T-helper 2 cell (primary cell): ENCODE measurements around the gene SAMD10.

Experiments
- DNase-seq, 5 experiments: peaks; one replicate each; pipeline versions ENCODE4 v3.0.0 to v3.0.0-alpha.2; 2012 to 2022

Gene SAMD10

DNA sequence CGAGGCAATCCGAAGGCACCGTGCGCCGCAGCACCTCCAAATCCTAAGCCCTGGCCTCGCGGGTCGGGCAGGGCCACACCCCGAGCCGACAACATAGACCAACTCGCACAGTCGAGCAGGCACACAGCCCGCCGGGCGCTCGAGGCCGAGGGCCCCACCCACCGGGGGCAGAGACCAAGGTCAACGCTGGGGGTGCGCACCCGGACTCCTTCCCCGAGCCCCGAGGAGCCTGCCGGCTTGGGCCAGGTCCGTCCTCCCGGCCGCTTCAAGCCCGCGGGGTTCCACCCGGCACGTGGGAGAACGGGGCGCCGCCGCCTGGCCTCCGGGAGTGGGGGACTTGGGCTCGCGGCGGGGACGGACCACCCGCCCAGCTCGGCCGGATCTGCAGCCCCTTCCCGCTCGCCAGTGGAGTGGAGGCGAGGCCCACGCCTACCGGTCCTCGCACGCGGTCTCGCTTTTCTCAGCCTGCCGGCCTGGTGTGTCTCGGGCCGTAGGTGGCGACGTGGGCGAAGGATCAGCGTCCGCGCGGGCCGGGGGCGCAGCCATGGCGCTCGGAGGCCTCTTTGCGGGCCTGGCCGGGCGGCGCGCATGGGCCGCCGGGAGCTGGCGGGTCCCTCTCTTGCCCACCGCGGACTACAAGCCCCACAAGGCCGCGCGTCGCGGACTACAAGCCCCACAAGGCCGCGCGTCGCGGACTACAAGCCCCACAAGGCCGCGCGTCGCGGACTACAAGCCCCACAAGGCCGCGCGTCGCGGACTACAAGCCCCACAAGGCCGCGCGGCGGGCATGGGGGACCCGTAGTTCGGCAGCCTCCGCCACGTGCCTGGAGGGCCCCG, 23.4 kb downstream of the SAMD10 start, which contains the start of gene UCKL1:
UCKL1 (minus strand) TSS at position 590 of the 837 bp plus-strand sequence; CDS start at position 546, 44 bp downstream.
- peak; percentile 80 to 93 (median 88) for DNase-seq

DNA sequence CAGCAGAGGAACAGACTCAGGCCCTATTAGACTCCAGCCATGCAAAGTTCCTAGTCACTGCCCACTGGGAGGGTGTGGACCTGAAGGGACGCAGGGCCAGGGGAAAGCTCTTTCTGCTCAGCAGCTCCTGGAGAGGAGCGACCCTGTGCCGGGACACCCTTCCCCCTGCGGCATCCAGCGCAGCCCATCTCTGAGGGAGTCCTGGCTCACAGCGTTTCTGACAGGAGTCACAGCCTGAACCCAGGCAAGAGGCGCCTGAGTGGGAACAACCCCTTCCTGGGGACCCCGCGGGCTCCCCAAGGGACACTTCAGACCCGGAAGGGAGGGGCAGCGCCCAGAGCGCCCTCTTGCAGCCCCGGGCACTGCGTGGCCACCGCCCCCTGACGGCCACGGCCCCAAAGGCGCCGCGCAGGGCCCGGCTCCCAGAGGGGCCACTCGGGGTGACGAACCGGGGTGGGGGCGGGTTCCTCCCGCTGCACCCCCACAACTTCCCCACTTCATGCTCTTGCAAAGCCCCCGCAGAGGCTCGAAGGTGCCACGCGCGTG, 24.1 kb downstream of the SAMD10 start:
- DNase-seq, result peak in 3 of 5 experiments; percentile 10 to 54 (median 27)

DNA sequence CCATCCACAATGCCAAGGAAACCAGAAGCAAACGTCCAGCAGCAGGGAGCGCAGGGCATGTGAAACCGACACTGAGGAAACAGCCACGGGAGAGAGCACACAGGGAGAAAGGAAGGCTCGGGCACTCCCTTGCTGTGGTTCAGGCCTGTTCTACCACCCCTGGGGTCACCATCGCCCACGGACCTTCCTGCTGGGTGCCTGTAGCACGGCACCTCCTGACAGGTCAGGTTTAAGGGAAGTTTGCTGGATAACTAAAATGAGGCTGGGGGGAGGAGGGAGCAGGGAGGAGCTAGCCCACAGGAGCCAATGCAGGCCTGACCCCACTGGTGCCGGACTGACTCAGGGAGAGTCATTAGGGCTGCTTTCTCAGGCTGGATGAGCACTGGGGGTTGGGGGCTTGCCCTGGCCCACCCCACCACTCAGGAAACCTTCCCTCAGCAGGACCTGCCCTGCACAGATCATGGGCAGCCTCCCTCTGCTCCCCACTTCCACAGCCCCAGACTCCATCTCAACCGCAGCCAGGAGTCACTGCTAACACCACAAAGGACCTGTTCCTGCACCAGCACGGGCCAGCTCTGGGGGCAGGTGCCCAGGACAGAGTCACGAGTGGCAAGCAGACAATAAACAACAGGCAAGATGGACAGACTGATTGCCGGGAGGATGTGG, 25.5 kb downstream of the SAMD10 start:
- no peak for DNase-seq

DNA sequence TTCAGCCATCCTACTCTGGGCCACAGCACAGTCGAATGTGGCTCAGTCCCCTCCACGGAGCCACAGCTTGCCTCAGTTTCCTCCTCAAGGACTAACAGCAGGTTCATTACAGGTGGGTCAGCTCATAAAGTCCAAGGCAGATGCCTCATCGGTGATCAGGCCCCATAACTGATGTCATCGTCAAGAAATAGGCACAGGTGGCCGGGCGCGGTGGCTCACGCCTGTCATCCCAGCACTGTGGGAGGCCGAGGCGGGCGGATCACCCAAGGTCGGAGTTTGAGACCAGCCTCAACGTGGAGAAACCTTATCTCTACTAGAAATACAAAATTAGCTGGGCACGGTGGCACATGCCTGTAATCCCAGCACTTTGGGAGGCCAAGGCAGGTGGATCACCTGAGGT, 26.7 kb downstream of the SAMD10 start:
- no peak for DNase-seq

DNA sequence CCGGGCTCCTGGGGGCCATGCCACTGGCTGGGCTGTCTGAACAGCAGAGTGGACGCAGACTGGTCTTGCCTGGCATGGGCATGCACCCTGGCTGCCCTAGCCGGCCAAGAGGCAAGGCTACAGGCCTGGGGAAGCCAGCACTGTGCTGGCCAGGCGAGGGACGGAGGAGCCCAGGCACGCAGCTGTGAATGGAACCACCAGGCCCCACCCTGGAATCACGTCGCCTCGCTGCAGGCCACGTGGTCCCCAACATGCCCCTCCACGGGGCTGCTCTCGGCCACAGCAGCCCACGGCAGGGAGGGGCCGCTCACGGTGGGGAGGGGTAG, 27.3 kb downstream of the SAMD10 start:
- DNase-seq, result no peak

DNA sequence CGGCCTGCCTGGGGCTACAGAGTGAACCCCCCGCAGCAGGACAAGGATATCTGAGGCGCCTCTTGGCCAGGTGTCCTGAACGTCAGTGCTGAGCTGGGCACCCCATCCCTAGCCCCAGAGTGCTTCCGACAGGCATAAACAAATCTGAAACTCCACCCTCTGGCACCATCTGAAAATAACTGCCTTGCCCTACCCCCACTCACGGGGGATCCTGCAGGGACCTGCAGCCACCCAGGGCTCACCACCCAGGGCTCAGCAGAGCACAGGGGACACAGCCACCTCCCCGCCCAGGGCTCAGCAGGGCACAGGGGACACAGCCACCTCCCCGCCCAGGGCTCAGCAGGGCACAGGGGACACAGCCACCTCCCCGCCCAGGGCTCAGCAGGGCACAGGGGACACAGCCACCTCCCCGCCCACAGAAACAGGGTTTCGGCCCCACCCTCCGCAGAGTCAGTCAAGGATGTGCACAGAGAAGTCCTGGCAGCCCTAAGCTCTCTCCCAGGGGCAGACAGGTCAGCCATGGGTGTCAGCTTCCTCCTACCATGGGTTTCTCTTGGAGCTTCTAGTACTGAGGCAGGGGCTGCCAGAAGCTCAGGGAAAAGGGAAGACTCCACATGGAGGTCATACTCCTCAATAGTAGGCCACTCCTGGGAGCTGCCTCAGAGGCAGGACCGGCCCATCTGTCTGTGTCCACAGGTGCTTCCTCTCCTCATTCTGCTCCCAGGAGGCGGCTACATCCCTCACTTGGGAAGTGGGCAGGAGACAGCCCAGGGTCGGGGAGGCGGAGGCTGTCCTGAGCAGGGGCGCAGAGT, 27.8 kb downstream of the SAMD10 start:
- DNase-seq, result no peak

DNA sequence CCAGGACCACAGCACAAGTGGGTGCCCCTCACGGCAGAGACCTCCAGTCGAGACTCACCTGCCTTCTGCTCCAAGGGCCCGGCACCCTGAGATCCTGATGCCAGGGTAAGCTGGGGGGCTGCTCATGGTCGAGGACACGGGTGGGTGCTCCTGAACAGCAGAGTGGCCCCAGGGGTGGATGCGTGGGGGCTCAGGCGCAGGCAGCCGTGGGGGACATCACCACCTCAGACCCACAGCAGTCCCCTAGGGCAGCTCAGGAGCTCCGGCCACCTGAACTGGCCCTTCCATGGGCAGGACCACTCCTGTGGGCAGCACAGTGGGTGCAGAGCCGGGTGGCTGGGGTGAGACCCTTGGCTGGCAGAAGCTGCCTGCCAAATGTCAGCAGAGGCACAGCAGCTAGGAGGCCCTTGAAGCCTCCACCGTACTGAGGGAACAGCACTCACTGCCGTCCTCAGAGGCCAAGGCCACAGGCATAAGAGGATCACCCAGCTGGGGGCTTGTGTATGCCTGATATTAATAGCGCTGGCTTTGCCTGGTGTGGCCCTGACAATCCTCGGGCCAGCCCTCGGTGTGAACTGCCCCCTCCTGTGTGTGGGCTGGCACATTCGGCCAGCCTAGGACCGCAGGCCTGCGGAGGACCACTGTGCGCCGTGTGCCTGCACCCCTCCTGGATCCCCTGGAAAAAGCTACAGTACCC, 28.6 kb downstream of the SAMD10 start:
- DNase-seq, result no peak

DNA sequence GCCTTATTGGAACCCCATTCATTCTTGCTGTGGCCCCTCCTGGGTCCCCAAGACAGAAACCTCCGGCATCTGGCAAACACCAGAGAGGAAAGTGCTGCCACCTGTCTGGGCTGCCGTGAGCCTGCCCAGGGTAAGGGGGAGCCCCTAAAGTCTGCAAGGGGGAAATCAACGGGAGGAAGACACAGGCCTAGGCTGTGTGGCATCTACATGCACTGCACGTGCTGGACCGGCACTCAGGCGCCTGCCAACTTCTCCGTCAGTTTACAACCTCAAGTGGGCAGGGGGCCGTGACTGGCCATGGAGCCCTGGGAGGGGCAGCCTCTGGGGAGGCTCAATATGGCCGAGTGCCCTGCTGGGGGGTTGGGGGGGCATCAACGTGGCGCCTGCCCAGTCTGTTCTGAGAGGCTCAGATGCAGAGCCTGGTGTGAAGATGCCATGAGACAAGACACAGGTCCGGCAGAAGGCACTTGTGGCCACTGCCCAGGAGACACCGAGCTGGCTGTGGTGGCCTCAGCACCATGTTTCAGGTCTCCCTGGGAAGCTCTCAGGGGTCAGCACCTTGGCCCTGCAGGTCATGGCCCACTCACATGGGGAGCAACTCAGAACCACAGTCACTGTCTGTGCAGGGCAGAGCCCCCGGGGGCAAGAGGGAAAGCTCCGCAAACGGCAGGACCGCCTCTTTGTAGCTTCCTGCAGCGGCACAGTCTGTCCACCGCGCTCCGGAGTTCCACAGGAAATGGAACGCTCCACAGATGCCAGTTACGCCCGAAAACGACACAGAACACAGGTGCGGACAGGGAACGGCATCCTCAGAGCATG, 31.6 kb downstream of the SAMD10 start:
- DNase-seq, result no peak

DNA sequence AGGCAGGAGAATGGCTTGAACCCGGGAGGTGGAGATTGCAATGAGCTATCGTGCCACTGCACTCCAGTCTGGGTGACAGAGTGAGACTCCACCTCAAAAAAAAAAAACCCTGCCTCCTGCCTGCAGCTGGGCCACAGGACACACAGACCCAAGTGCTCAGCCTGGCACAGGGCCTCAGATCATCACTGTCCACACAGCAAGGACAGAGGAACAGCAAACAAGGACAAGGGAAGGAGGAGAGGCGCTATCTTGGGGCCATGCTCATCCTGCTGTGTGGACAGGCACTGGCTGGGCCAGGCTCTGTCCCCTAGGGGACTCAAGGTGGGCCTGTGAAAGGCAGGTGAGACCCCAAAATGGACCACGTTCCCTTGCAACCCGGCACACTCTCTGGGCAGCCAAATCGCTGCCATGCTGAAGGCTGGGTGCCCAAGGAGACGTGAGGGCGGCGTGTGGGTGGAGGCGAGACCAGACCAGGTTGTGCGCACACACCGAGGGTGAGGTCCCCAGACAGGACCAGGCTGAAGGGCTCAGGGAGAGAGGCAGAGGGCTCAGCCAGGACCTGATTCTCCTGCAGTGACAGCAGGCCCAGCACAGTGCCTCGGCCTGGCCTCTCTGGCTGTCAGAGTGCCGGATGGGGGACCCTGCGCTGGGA, 32.3 kb downstream of the SAMD10 start:
- no peak for DNase-seq

DNA sequence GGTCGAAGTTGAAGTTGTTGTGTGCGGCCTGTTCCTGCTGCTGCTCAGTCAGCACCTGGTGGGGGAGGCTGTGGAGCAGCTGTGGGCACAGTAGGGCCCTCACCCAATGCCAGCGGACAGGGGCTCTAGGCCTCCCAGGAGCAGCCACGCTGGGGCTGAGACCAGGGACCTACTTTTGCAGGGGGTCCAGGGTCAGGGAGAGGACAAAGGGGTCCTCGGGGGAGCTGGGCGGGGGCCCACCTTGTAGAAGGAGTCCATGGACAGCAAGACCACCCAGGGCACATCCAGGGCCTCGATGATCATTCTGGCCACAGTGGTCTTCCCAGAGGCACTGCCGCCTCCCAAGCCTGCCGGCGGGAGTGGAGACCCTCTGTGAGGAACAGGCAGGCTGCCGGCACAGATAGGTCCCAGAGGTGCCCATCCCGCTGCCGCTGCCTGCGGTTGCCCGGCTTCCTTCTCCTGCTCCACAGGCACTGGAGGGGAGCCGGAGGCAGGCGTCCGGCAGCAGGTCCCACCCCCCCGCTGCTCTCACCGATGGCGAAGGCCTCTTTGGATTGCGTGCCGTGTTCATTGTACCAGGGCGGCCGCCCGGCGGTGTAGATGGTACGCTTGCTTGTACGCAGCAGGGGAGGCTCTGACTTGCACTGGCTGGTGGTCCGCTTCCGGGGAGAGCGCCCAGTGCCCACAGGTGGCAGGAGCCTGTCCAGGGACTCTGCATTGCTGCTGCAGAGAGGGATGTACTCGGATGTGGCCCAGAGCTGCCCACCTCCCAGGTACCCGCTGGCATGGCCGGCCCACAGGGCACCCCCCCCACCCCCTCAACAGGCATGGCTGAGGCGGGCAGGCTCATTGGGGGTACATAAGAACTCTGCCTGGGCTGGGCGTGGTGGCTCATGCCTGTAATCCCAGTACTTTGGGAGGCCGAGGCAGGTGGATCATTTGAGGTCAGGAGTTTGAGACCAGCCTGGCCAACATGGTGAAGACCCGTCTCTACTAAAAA, 33.2 kb downstream of the SAMD10 start:
- no peak for DNase-seq

DNA sequence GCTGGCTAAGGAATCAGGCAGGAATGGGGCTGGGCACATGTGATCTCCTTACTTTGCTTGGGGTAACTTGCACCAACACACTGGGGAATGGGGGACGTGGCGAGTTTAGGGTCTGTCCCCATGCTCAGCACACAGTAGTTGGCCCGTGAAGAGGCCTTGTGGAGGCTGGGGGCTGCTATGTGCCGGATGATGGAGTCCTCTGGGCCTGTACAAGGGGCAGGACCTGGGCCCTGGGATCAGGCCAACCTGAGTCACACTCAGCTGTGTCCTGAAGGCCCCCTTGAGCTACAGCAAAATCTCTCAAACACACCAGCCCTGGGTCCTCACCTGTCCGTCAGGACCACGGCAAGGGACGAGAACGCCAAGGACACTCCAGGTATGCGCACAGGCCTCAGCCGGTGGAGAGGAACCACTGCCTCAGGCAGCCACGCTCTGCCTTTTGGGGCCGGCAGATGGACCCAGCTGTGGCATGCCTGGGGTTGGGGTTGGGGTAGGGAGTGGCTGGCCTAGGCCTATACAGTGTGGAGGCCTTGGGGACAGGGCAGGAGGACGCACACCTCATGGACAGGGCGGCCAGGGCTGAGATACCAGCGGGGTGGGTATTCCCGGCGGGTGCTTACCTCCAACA, 34.3 kb downstream of the SAMD10 start:
- no peak for DNase-seq

DNA sequence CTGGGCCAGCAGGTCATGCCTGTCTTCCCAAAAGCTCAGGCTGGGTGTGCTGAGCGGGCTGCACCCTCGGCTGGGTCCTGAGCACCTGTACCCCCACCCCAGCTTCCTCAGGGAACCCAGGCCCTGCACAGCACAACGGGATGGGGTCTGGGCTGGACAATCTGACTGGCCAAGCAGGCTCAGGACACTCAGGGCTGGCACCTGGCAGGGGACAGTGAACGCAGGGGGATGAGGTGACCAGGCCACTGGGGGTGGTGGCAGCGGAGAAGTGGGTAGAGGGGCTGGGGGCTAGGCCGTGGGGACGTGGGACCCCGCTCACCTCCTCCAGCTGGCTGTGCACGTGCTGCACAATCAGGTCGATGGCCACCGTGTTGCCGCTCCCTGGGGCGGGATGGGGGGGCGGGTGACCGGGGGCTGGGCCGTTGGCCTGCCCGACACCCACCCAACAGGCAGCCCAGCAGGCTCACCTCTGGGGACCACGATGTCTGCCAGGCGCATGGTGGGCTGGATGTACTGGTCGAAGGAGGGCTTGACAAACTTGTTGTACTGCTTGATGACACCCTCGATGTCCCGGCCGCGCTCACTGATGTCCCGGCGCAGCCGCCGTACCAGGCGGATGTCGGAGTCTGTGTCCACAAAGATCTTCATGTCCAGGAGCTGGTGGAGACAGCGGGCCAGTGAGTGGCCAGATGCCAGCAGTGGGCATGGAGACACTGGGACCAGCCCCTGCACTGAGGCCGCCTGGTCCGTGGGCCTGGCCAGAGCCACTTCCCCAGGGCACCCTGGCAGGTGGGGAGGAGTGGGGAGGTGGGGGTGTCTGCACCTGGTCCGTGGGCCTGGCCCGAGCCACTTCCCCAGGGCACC, 35.1 kb downstream of the SAMD10 start:
- no peak for DNase-seq

DNA sequence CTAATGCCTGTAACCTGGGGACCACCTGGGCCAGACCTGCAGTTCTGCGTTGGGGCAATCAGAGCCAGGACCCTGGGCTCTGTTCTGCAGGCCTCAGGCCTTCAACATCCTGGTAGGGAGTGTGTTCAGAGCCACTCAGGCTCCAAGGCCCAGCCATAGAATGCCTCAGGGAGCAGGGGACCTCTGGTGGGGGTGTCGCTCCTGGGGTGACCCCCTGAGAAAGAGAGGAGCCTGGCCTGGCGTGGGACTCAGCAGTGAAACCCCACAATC, 35.7 kb downstream of the SAMD10 start:
- DNase-seq, result no peak

DNA sequence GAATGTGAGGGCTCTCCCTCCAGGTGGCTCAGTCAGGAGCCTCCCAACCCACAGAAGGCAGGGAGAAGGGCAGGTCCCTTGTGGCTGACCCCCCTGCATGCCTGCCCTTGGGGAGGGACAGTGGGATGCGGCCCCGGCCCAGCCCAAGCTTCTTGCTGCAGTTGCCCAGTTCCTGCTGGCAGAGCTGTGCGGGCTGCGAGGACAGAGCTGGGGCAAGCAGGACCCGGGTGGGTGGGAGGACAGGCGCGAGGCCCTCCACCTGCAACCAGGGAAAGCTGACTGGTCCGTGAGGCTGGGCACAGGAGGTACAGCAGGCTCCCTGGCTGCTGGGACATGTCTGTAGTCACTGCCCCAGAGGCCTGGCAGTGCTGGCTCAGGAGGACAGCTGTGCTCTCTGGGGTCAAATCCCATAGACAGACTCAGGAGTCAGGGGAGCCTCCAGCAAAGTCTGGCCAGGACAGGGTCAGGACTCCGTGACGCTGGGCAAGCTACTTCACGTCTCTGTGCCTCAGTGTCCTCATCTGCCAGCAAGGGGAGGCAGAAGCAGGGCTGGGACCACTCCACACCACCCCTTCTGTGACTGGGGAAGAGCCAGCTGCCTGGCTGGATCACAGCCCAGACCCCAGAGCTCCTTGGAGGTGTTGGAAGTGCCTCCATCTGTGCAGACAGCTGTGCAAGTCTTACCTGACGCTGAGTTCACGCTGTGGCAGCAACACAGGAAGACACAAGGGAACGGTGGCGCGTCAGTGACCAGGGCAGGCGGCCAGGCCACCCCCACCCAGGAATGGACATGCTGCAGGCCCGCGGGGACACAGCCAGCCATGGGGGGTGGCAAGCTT, 36.3 kb downstream of the SAMD10 start:
- DNase-seq, result no peak

DNA sequence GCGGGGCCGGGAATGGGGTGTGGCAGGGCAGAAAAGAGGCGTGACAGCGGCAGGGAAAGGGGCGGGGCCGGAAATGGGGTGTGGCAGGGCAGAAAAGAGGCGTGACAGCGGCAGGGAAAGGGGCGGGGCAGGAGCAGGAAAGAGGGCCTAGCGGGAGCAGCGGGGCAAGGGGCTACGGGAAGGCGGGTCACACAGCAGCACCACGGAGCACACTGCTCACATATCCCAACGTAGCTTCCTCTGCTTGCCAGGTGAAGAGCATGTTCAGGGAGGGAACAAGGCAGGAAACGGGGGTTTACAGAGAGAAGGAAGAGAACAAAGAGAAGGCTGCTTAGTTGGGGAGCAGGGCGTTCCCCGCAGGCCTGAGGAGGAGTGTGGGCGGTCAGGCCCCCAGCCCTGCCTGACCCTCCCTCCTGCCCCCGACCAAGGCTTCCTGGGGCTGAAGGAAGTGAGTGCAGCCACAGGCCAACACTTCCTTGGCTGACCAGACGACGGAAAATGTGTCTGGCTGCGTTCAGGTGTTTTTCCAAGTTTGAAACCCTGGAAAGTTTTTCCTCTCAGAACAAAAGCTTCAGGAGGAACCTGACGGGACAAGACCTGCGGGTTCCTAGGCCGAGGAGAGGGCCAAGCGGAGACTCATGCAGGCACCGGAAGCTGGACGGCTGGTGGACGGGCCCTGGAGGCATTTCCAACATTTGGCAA, 37.0 kb downstream of the SAMD10 start:
- DNase-seq, result peak in 4 of 5 experiments; percentile 23 to 48 (median 41)

DNA sequence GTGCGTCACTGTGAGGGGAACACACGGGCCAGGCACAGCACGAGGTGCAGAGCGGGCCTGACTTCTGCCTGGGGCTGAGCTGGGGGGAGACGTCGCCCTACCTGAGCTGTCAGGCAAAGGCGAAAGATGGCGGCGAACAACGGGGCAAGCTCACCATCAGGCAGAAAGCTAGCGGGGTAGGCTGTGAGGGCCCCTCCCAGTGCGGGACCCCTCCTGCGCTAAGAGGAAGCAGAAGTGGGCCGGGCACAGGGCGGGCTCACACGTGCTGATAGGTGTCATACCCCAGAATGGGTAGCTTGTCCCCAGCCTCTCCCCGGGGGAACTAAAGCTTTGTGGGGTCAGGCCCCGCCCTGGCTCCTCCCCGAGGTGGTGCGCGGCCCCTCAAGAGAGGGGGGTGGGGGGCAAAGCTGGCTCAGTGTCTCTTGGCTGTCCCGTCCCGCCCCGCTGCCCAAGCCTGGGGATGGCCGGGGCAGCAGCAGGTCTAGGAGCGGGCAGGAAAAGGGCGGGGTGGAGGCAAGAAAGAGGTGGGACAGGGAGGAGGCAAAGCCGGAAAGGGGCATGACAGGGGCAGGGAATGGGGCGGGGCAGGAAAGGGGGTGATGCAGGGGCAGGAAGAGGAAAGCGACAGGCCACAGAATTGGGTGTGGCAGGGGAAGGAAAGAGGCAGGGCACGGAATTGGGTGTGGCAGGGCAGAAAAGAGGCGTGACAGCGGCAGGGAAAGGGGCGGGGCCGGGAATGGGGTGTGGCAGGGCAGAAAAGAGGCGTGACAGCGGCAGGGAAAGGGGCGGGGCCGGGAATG, 38.0 kb downstream of the SAMD10 start:
- DNase-seq, result peak; percentile 27 to 93 (median 77)
